Hematopoietic multipotent progenitor cell treated with erythropoietin and hydrocortisone succinate and interleukin-3 and kit ligand, for 17 days (in vitro differentiated cells): ENCODE measurements around the gene TBCA.

Experiments
- DNase-seq: peaks from one replicate; pipeline ENCODE4 v3.0.0-alpha.2; 2015; ENCODE audit warnings: low spot score

TBCA gene, protein sequence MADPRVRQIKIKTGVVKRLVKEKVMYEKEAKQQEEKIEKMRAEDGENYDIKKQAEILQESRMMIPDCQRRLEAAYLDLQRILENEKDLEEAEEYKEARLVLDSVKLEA

GRCh38 chr5:77775790-77776553, at the start of gene TBCA:
Gene TBCA (minus strand): TSS chr5:77776339. CDS start chr5:77776257, 82 bp downstream.
- DNase-seq = peak; percentile 96

GRCh38 chr5:77824981-77825380, 48.8 kb upstream of the TBCA start:
- no peak for DNase-seq

- no peak for DNase-seq
Observed at GRCh38 chr5:77816686-77817085, 40.5 kb upstream of the TBCA start.

DNA sequence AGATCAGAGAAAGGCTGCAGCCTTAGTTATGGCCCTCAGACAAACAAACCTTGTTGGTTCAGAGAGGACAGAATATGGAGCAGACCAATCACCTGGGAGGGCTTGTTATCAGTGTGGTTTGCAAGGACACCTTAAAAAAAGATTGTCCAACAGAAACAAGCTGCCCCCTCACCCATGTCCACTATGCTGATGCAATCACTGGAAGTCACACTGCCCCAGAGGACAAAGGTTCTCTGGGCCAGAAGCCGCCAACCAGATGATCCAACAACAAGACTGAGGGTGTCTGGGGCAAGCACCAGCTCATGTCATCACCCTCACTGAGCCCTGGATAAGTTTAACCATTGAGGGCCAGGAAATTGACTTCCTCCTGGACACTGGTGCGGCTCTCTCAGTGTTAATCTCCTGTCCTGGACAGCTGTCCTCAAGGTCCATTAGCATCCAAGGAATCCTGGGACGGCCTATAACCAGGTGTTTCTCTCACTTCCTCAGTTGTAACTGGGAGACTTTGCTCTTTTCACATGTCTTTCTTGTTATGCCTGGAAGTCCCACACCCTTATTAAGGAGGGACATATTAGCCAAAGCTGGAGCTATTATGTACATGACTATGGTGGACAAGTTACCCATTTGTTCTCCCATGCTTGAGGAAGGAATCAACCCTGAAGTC, 36.9 kb upstream of the TBCA start:
- DNase-seq = no peak

GRCh38 chr5:77806213-77806843, 30.2 kb upstream of the TBCA start:
- DNase-seq = no peak

DNA sequence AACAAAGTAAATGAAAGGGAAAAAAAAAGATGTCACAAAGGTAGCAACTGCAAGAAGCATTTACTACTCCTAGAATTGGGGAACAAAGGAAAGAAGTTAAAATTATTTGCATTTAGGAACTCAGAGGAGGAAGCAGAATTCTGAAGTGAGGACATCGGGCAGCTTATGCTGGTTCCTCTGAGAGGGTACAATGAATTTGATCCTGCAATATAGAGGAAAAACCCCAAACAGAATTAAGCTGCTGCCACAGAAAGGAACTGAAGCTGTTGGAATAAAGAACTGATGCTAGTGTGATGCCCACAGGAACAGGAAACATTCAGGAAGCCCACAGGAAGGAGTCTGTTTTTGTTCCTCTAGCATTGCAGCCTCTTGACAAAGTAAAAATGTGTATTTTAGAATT, 22.3 kb upstream of the TBCA start:
- DNase-seq = no peak

- no peak for DNase-seq
Observed at GRCh38 chr5:77797136-77797535, 21.0 kb upstream of the TBCA start.

- no peak for DNase-seq
Observed at GRCh38 chr5:77795846-77796245, 19.7 kb upstream of the TBCA start.

DNA sequence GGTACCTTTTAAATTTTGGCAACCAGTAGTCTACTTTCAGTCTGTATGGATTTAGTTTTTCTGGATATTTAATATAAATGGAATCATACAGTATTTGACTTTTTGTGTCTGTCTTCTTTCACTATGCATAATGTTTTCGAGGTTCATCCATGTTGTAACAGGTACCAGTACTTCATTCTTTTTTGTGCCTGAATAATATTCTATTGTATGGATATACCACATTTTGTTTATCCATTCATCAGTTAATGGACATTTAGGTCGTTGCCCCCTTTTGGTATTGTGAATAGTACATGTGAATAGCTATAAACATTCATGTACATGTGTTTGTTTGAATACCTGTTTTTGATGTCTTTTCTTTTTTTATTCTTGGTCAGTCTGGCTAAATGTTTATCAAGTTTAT, 19.1 kb upstream of the TBCA start:
- no peak for DNase-seq

GRCh38 chr5:77791926-77792325, 15.8 kb upstream of the TBCA start:
- DNase-seq = no peak

- no peak for DNase-seq
Observed at GRCh38 chr5:77791356-77791755, 15.2 kb upstream of the TBCA start.

DNA sequence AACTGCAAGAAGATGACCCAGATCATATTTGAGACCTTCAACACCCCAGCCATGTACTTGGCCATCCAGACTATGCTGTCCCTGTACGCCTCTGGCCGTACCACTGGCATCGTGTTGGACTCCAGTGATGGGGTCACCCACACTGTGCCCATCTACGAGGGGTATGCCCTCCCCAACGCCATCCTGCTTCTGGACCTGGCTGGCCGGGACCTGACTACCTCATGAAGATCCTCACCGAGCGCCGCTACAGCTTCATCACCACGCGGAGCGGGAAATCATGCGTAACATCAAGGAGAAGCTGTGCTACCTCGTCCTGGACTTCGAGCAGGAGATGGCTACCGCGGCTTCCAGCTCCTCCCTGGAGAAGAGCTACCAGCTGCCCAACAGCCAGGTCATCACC, 9.1 kb upstream of the TBCA start:
- DNase-seq = no peak

DNA sequence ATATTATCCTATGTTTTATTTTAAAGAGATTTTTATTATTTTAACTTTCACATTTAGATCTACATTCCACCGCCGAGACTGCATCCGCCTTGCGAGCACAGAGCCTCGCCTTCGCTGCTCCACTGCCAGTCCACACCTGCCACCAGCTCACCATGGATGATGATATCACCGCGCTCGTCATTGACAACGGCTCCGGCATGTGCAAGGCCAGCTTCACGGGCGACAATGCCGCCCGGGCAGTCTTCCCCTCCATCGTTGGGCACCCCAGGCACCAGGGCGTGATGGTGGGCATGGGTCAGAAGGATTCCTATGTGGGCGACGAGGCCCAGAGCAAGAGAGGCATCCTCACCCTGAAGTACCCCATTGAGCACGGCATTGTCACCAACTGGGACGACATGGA, 8.6 kb upstream of the TBCA start:
- no peak for DNase-seq

DNA sequence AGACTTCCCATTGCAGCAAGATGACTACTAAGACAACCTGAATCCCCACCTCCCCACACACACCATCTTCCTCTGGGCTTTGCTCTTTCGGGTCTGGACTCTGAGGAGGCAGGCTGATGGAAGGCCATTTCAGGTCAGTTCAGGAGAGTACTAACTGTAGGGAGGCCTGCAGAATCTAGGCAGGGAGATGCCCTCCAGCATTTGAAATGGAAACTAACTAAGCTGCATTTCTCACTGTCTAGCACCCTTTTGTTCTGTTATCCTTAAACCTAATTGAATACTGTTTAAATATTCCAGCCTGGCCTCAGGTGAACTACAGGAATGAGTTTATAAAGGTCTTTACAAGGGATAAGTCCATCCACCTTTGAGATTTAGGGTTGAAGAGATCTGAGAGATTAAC, 4.9 kb upstream of the TBCA start:
- no peak for DNase-seq

DNA sequence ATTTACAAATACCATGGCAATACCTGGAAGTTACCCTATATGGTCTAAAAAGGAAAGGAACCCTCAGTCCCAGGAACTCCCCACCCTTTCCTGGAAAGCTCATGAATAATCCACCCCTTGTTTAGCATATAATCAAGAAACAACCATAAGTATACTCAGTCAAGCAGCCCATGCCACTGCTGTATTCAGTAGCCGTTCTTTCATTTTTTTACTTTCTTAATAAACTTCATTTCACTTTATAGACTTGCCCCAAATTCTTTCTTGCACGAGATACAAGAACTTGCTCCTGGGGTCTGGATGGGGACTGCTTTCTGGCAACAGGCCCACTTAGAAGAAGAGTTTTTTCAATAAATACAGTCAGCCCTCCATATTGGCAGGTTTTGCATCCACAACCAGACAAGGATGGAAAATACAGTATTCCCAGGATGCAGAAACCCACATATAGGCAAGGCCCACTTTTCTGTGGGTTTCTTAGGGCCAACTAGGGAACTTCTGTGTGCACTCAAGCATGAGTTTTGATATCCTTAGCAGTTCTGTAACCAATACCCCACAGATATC, 2.8 kb upstream of the TBCA start:
- DNase-seq = no peak

DNA sequence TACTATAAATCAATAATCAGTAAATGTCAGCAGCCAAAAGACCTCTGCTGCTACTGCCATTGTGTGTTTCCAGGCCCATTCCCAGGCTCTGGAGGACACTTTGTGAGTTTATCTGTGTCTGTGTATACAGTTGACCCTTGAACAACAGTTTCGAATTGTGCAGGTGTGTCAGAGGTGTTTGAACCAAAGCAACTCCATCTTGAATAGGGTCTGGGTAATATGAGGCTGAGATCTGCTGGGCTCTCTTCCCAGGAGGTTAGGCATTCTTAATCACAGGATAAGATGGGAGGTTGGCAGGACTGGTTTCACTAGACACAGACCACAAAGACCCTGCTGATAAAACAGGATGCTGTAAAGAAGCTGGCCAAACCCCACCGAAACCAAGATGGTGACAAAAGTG, 2.3 kb upstream of the TBCA start:
- DNase-seq = no peak

- DNase-seq = no peak
Observed at GRCh38 chr5:77777911-77778310, 1.8 kb upstream of the TBCA start.

DNA sequence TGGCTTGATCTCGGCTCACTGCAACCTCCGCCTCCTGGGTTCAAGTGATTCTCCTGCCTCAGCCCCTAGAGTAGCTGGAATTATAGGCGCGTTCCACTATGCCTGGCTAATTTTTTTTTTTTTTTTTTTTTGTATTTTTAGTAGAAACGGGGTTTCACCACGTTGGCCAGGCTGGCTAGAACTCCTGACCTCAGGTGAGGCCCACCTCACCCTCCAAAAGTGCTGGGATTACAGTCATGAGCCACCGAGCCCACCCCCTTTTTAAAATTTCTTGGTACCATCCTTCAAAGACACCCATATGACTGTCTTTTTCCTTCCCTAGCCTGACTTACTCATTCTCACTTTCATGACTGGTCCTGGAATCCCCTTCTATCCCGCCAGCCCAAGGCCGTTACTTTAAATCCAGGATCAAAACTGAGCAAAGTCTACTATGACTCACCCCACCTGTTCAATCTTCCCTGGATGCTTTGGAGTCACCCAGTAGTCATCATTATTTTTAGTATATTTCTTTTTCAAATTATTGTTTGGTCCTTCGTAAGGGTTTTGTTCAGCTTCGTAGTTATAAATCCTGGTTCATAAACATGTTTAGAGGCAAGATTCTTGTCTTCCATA, 1.2 kb upstream of the TBCA start:
- DNase-seq = no peak

DNA sequence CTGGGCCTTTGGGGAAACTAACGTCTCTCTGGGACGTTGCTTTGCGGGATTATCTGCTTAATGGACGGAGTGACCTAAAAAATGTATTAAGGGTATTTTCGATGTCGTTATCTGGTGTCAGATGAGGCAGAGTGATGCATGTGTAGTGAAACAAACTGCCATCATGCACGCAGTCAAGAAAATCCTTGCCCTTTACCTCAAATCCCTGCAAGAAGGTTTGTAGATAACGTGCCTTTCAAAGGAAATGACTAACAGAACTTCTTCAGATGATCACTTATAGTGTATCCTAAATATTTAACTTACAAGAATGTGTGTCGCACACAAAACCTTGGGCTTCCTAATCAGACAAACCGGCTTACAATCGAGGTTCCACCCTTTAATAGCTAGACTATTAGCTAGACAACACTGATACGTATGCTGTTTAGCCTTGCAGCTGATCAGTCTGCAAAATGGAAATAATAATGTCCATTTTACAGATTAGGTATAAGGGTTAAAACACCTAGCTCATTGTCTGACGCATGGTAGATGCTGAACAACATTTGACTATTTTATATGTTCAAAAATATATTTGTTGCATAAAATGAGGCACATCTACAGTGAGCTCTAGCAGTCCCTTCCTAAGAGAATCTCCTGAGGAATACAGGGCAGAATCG, 541 bp upstream of the TBCA start:
- no peak for DNase-seq

DNA sequence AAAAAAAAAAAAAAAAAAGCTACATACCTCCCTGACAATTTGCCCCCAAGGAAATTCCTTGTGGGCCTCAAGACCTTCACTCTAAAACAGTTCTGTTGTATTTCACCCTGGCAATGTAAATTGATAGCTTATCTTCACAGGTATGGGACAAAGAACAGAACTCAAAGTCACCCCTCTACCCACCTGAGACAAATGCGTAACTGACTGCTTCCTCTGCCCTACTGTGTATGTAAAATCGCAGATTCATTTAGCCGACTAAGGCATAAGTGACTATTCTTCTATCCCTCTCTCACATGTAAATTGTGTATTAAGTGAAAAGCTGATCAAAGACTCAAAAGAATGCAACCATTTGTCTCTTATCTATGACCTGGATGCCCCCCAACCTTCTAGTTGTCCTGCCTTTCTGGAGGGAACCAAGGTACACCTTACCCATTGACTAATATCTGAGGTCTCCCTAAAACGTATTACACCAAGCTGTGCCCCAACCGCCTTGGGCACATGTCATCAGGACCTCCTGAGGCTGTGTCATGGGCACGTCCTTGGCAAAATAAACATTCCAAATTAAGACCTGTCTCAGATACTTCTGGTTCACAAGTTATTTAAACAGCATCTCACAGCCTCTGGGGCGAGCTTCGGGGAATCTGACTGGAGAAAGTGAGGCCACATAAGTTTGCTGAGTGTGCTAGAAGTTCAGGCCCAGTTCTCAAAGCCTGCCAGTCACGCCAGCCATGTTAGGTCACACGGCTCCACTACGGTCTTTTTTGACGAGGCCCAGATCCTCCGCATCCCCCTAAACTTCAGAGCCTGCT, 954 bp downstream of the TBCA start:
- peak; percentile 72 for DNase-seq

- no peak for DNase-seq
Observed at GRCh38 chr5:77773734-77774280, 2.3 kb downstream of the TBCA start.
